GM23338 (cell line): ENCODE measurements around the gene DACH2.

ENCODE experiments used
- CREB1 ChIP-seq: fragments of 250-450 bp; sonication (Bioruptor Pico); IDR thresholded peaks from 2 replicates; pipeline ENCODE4 v1.5.0; 2020; ENCODE audit warnings: low read depth, mild to moderate bottlenecking, moderate library complexity
- CTCF ChIP-seq, 2 experiments: fragments of 200-600 bp in 1 of 2; sonication (generic) in 1 of 2; conservative IDR thresholded peaks; 2 replicates each; pipeline versions ENCODE4 v1.5.1 to v1.6.1; 2016 to 2017; ENCODE audit warnings: antibody characterized with exemption in 2 of 2, low read depth in 2 of 2, mild to moderate bottlenecking in 2 of 2, moderate library complexity in 1 of 2
- ETS1 ChIP-seq: IDR thresholded peaks from 2 replicates; pipeline ENCODE4 v1.6.1; 2016; ENCODE audit warnings: antibody characterized with exemption
- EZH2 ChIP-seq: fragments of 200-600 bp; sonication (generic); IDR thresholded peaks from one replicate; pipeline ENCODE4 v1.8.0; 2017; ENCODE audit warnings: antibody characterized with exemption, mild to moderate bottlenecking, low read depth; ENCODE audit not compliant: unreplicated experiment
- EZH2phosphoT487 ChIP-seq: fragments of 200-600 bp; sonication (generic); IDR thresholded peaks from one replicate; pipeline ENCODE4 v1.8.1; 2018; ENCODE audit warnings: antibody characterized with exemption; ENCODE audit not compliant: unreplicated experiment
- JUNB ChIP-seq: IDR thresholded peaks from one replicate; pipeline ENCODE4 v1.6.1; 2016; ENCODE audit warnings: antibody characterized with exemption; ENCODE audit not compliant: unreplicated experiment
- NANOG ChIP-seq: IDR thresholded peaks from 2 replicates; pipeline ENCODE4 v1.6.1; 2016; ENCODE audit warnings: antibody characterized with exemption, borderline replicate concordance
- POLR2AphosphoS5 ChIP-seq: IDR thresholded peaks from 2 replicates; pipeline ENCODE4 v1.6.1; 2016; ENCODE audit warnings: antibody characterized with exemption, low read depth
- REST ChIP-seq: IDR thresholded peaks from one replicate; pipeline ENCODE4 v1.6.1; 2018; ENCODE audit warnings: antibody characterized with exemption; ENCODE audit not compliant: unreplicated experiment
- STAT1 ChIP-seq: IDR thresholded peaks from one replicate; pipeline ENCODE4 v1.6.1; 2016; ENCODE audit warnings: antibody characterized with exemption; ENCODE audit not compliant: unreplicated experiment
- ZNF114 ChIP-seq: fragments of 250-450 bp; sonication (Bioruptor Pico); IDR thresholded peaks from 2 replicates; pipeline ENCODE4 v1.5.0; 2020; ENCODE audit warnings: mild to moderate bottlenecking, moderate library complexity
- ZNF331 ChIP-seq: fragments of 250-450 bp; sonication (Bioruptor Pico); IDR thresholded peaks from 2 replicates; pipeline ENCODE4 v1.5.0; 2020; ENCODE audit warnings: low read depth, mild to moderate bottlenecking, moderate library complexity

- no peak for TF ChIP-seq EZH2
- no peak for TF ChIP-seq CTCF (conservative IDR thresholded peaks at IDR 0.05; ENCODE audit: low read depth in 2 of 2)
- no peak for TF ChIP-seq EZH2phosphoT487
- TF ChIP-seq POLR2AphosphoS5, result no peak
- no peak for TF ChIP-seq REST
- no peak for TF ChIP-seq STAT1
- no peak for TF ChIP-seq ETS1
- TF ChIP-seq CREB1 (CRISPR knock-in tag), result no peak
- TF ChIP-seq NANOG, result no peak
- no peak for TF ChIP-seq ZNF114 (CRISPR knock-in tag)
- no peak for TF ChIP-seq JUNB
- no peak for TF ChIP-seq ZNF331
These were observed 222.7 kb downstream of the DACH2 start for GRCh38 chrX:86370927-86371326.
